ENCODE results near the gene GABBR2. TPM values are rescaled to one million over a fixed set of nuclear protein-coding genes. Genes with fewer than 3 reads are reported as not detected.

Gene GABBR2
- total and polyA plus RNA-seq, 2 donors (not counting 1 experiment from before 2014, with no cell fraction given): 0.03 TPM; not detected in 1

- Histone ChIP-seq H3K27ac (ENCODE audit: low read length in 2 of 2) (no peak overlapping the region), H2AFZ (ENCODE audit: insufficient read depth, low read depth, low read length, poor library complexity, severe bottlenecking) (no peak overlapping the region), H3K4me2 (replicated peaks; ENCODE audit: low read depth, low read length, poor library complexity, severe bottlenecking) (no peak overlapping the region), H3K27me3 (replicated peaks in 1 of 4; ENCODE audit: control extremely low read depth in 1 of 4, control insufficient read depth in 3 of 4, insufficient read depth in 4 of 4, low read length in 3 of 4) (peaks cover 0 to 3% (median 0%) of the 10 kb centered on the region in 4 experiments), H3K9ac (ENCODE audit: low read length) (no peak overlapping the region), H3K4me1 (ENCODE audit: control insufficient read depth in 2 of 2, insufficient read depth in 2 of 2, low read length in 2 of 2) (no peaks in the 10 kb centered on the region), H3K9me3 (ENCODE audit: control extremely low read depth in 1 of 3, control insufficient read depth in 2 of 3, insufficient read depth in 1 of 3, low read length in 2 of 3) (no peaks in the 10 kb centered on the region), H3K36me3 (replicated peaks in 1 of 2; ENCODE audit: control extremely low read depth in 1 of 2, control insufficient read depth in 1 of 2, extremely low read depth in 1 of 2, insufficient read depth in 2 of 2, low read length in 1 of 2) (no peaks in the 10 kb centered on the region), H3K4me3 (ENCODE audit: control extremely low read depth in 1 of 5, extremely low read depth in 1 of 5, insufficient read depth in 1 of 5, low read depth in 2 of 5, low read length in 4 of 5) (no peak overlapping the region), H3K79me2 (ENCODE audit: control insufficient read depth, insufficient read depth, low read length) (no peaks in the 10 kb centered on the region), H4K20me1 (ENCODE audit: control insufficient read depth, insufficient read depth, low read length, poor library complexity, severe bottlenecking) (no peaks in the 10 kb centered on the region)
- WGBS (ENCODE audit: insufficient coverage): 100% methylated on average over 1 of the region's 1 CpG
- ATAC-seq (ENCODE audit: low read depth) (no peak), DNase-seq (no peak)
- Mint-ChIP-seq H3K4me1 (no peaks in the 10 kb centered on the region), H3K4me3 (no peak overlapping the region), H3K9me3 (ENCODE audit: insufficient read depth) (no peaks in the 10 kb centered on the region), H3K27me3 (peaks cover 7% of the 10 kb centered on the region), H3K27ac (no peak overlapping the region)
- ChIA-PET POLR2A (no interaction called here), CTCF (no interaction called here)
- no peak for TF ChIP-seq CTCF (IDR thresholded peaks at IDR 0.05)
- TF ChIP-seq EZH2 (IDR thresholded peaks at IDR 0.05; ENCODE audit: borderline replicate concordance, insufficient read depth, low read depth, low read length, poor library complexity, severe bottlenecking): no peak
- intact Hi-C loops (cut with micrococcal nuclease): no loop called here
These were observed 18.0 kb downstream of the GABBR2 start for GRCh38 chr9:98690686-98691085.

GRCh38 chr9:98688710-98689495 is 19.8 kb downstream of the GABBR2 start:
- 84% methylated on average over 7 of the region's 7 CpGs for WGBS (ENCODE audit: insufficient coverage)
- H3K27me3 ChIP-seq (replicated peaks in 1 of 4; ENCODE audit: control extremely low read depth in 1 of 4, control insufficient read depth in 3 of 4, insufficient read depth in 4 of 4, low read length in 3 of 4): peaks cover 0 to 3% (median 0%) of the 10 kb centered on the region in 4 experiments
- H3K27ac ChIP-seq (ENCODE audit: low read length in 2 of 2): no peak overlapping the region
- ChIA-PET POLR2A (no interaction called here), CTCF (no interaction called here)
- H3K4me1 ChIP-seq (ENCODE audit: control insufficient read depth in 2 of 2, insufficient read depth in 2 of 2, low read length in 2 of 2): no peaks in the 10 kb centered on the region
- no peak for DNase-seq
- Mint-ChIP-seq H3K27me3 (peaks cover 7% of the 10 kb centered on the region), H3K27ac (no peak overlapping the region), H3K9me3 (ENCODE audit: insufficient read depth) (no peaks in the 10 kb centered on the region), H3K4me3 (no peak overlapping the region), H3K4me1 (no peaks in the 10 kb centered on the region)
- no peak for ATAC-seq (ENCODE audit: low read depth)
- H3K9me3 ChIP-seq (ENCODE audit: control extremely low read depth in 1 of 3, control insufficient read depth in 2 of 3, insufficient read depth in 1 of 3, low read length in 2 of 3): no peaks in the 10 kb centered on the region
- no peaks in the 10 kb centered on the region for H3K36me3 ChIP-seq (replicated peaks in 1 of 2; ENCODE audit: control extremely low read depth in 1 of 2, control insufficient read depth in 1 of 2, extremely low read depth in 1 of 2, insufficient read depth in 2 of 2, low read length in 1 of 2)
- no peaks in the 10 kb centered on the region for H4K20me1 ChIP-seq (ENCODE audit: control insufficient read depth, insufficient read depth, low read length, poor library complexity, severe bottlenecking)
- H3K9ac ChIP-seq (ENCODE audit: low read length): no peak overlapping the region
- intact Hi-C loops (cut with micrococcal nuclease): no loop called here
- no peak overlapping the region for H3K4me2 ChIP-seq (replicated peaks; ENCODE audit: low read depth, low read length, poor library complexity, severe bottlenecking)
- no peaks in the 10 kb centered on the region for H3K79me2 ChIP-seq (ENCODE audit: control insufficient read depth, insufficient read depth, low read length)
- no peak for TF ChIP-seq EZH2 (IDR thresholded peaks at IDR 0.05; ENCODE audit: borderline replicate concordance, insufficient read depth, low read depth, low read length, poor library complexity, severe bottlenecking)
- no peak for TF ChIP-seq CTCF (IDR thresholded peaks at IDR 0.05)
- no peak overlapping the region for H3K4me3 ChIP-seq (ENCODE audit: control extremely low read depth in 1 of 5, extremely low read depth in 1 of 5, insufficient read depth in 1 of 5, low read depth in 2 of 5, low read length in 4 of 5)
- H2AFZ ChIP-seq (ENCODE audit: insufficient read depth, low read depth, low read length, poor library complexity, severe bottlenecking): no peak overlapping the region

Data from B cell (primary cell).